Lower leg skin (tissue), 3 donors: Measurements from ENCODE around the gene HPGDS.

ENCODE experiments used
- POLR2A ChIP-seq, 2 donors: fragments of 450-650 bp; IDR thresholded peaks; one replicate each; pipeline ENCODE4 v1.6.1; 2016 to 2017; ENCODE audit warnings: antibody characterized with exemption in 2 of 2, mild to moderate bottlenecking in 1 of 2, moderate library complexity in 1 of 2
- TF ChIP-seq, protein P1 (sequence below), 3 donors: fragments of 450-650 bp; IDR thresholded peaks; one replicate each; pipeline ENCODE4 v1.5.1; 2016; ENCODE audit warnings: antibody characterized with exemption in 3 of 3, mild to moderate bottlenecking in 3 of 3, moderate library complexity in 2 of 3

DNA sequence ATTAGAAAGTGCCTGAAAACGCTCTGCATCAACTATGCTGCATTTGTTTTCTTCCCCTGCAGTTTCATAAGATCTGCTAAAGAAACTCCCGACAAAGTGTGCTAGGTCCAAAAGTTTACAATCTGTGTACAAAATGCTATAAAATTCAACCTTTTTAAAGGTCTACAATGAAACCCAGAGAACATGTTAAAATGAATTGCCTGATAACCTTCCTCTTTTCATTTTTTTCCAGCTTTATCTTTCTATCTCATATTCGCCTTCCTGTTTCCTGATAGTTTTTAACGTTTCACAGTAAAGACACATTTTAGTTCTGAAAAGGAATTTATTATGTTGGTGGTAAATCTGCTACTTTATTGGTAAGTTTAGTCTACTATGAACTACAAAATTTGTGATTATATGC is 9.5 kb upstream of the HPGDS start:
- TF ChIP-seq, protein P1, sequence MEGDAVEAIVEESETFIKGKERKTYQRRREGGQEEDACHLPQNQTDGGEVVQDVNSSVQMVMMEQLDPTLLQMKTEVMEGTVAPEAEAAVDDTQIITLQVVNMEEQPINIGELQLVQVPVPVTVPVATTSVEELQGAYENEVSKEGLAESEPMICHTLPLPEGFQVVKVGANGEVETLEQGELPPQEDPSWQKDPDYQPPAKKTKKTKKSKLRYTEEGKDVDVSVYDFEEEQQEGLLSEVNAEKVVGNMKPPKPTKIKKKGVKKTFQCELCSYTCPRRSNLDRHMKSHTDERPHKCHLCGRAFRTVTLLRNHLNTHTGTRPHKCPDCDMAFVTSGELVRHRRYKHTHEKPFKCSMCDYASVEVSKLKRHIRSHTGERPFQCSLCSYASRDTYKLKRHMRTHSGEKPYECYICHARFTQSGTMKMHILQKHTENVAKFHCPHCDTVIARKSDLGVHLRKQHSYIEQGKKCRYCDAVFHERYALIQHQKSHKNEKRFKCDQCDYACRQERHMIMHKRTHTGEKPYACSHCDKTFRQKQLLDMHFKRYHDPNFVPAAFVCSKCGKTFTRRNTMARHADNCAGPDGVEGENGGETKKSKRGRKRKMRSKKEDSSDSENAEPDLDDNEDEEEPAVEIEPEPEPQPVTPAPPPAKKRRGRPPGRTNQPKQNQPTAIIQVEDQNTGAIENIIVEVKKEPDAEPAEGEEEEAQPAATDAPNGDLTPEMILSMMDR (IDR thresholded peaks at IDR 0.05), result no peak
- no peak for TF ChIP-seq POLR2A (IDR thresholded peaks at IDR 0.05)
